HuH-7.5 (cell line): ENCODE results near the gene RND1.
"Not testable (repeated sequence)": the region's sequence is repeated elsewhere in the genome, so short reads cannot be mapped to it uniquely, and the experiment has no call there.

ENCODE experiments used
- DNase-seq: peaks from one replicate; pipeline ENCODE4 v3.0.0; 2011; ENCODE audit warnings: low spot score

RND1 gene

DNA sequence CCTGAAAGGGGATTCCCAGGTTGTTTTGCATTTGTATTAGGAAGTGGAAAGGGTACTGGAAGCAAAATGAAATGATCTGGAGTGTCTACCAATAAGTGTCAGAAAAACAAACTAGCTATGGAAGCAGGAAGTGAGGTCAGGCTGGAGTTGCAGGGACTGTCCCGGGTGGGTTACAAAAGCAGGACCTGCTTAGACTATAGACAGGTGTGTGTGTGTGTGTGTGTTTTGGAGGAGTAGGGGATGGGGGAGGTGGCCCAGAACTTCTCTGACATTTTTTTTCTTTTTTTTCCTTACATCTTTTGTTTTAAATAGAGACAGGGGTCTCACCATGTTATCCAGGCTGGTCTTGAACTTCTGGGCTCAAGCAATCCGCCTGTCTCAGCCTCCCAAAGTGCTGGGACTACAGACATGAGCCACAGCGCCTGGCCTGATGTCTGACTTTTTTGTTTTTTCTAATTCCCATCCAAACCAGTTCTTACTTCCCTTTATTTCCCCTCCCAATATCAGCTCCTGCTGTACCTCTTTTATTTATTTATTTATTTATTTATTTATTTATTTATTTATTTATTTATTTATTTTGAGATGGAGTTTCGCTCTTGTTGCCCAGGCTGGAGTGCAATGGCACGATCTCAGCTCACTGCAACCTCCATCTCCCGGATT, 512 bp upstream of the RND1 start:
- no peak for DNase-seq

DNA sequence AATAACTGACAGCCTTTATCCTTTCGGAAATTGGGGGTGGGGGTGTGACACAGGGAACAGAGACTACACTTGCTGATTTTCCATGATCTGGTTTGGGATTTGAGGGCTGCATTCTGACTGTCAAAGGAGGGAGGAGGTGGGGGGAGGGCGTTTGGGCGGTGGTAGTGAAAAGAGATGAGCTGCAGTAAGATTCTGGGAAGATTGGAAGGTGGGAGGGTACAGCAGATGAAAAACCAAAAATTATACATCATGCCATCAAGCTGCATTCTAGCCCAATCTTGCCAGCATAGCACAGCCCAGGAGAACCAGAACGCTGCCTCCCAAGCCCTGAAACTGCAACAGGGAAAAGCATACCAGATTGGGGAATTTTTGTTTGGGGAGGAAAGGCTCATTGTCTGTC, 2.4 kb downstream of the RND1 start:
- no peak for DNase-seq

DNA sequence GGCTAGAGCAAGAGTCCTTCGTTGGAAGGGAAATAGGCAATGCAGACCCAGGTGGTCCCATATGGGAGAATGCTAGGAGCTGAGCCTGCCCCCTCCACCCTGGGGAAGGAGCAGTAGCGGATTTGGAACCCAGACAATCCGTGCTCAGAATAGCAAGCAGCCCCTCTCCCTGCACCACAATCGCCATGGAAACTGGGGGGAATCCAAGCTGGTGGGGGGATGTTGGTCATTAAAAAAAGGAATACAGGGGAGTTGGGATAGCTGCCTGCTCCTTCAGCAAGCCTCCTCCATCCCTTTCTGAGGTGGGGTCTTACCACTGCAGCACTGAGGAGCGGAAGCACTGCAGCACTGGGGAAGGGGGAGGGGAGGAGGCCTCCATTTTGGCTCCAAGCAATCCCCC, 2.9 kb downstream of the RND1 start:
- DNase-seq, result no peak

DNA sequence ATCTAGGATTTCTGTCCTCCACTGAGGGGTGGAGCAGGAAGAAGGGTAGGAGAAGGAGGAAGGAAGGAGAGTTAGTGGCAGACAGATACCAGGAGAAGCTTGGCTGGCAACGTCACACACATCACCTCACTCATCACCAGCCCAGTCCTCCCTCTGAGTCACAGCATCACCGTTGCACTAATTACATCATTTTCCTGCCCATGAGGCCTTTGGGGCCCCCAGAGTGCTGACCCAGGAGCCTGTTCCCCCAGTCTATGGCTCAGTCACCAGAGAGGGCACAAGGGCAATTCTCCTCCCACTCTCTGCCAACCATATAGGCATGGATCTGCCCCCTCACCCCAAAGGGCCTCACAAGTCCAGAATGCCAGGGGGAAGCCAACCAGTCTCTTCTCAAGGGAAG, 4.6 kb downstream of the RND1 start:
- DNase-seq, result no peak

DNA sequence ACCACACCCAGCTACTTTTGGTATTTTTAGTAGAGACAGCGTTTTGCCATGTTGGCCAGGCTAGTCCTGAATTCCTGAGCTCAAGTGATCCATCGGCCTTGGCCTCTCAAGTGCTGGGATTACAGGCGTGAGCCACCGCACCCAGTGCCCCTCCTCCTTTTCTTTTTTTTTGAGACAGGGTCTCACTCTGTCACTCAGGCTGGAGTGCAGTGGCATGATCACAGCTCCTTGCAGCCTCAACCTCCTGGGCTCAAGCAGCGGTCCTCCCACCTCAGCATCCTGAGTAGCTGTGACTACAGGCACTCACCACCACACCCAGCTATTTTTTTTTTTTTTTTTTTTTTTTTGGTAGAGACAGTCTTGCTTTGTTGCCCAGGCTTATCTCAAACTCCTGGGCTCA, 5.4 kb downstream of the RND1 start:
- not testable (repeated sequence) for DNase-seq

DNA sequence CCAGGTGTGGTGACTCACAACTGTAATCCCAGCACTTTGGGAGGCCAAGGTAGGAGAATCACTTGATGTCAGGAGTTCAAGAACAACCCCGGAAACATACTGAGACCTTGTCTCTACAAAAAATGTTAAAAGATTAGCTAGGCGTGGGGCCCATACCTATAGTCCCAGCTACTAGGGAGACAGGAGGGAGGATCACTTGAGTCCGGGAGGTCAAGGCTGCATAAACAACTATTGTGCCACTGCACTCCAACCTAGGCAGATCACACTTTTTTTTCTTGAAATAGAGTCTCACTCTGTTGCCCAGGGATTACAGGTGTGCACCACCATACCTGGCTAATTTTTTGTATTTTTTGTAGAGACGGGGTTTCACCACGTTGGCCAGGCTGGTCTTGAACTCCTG, 6.1 kb downstream of the RND1 start:
- DNase-seq, result no peak

DNA sequence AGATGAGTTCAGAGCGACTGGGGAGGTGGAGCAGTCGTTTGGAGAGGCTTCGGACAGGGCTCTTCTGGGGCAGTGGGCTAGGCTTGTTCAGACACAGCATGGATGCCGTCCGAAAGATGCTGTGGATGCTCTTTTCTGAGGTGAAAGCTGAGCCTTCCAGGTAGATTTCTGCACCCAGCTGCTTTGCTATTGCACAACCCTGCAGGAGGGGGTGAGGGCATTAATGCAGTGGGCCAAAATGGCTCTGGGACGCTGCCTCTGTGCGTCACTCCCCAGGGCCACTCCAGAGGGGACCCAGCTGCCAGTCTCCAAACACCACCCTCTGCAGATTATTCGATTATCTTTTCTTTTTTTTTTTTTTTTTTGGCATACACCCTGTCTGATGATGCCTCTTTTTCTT, 7.6 kb downstream of the RND1 start:
- no peak for DNase-seq

DNA sequence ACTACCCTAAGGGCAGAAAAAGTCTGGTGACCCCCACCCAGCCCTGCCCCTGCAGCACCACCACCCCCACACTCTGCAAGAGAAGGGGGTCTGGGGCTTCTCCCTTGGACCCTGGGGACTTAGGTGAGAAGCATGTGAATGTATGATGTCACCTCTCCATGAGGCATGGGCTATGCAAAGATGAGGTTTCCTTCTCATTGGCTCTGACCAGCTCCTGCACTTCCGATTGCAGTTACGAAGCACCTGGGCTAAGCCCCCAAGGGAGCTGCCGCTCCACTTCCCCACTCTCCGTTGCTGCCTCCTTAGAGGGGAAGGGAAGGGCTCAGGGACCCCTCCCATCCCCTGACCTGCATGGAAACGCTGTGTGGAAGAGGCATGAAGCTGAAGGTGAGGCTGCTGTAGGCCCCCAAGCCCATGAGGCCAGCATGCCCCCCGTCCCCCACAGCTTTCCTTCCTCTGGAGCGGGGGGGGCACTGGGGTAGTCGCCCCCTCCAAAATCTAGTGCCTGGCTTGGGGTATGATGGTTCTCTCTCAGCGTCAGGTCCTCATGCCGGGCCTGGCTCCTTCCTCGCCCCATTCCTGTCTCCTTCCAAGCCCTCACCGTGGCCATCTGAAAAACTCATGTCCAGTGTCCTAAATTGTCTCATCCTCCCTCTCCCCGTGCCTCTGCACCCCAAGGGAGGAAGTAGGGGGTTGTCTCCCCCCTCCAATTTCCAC, 8.2 kb downstream of the RND1 start:
- DNase-seq, result no peak

DNA sequence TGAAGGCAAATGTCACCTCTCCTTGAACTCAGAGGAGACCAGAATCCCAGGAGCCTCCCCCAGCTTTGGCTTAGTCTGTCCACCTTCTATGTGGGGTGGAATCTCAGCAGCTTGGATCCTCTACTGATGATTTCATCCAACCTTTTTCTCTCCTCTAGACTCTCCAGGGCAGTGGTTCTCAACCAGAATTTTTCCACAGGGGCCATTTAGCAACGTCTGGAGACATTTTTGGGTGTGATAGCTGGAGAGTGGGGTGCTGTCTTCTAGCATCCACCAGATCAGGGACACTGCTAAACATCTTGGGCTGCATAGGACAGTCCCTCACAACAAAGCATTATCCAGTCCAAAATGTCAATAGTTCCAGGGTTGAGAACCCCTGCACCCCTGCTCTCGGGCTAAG, 9.3 kb downstream of the RND1 start:
- DNase-seq, result no peak

DNA sequence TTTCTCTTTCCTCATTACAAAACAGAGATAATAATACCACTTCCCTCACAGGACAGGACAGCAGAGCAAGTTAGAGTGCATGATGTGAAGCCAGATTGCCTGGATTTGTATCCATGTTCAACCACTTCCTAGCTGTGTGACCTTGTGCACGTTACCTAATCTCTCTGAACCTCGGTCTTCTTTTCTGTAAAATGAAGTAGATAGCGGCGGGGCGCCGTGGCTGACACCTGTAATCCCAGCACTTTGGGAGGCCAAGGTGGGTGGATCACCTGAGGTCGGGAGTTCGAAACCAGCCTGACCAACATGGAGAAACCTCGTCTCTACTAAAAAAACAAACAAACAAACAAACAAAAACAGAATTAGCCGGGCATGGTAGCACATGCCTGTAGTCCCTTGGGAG, 10.7 kb downstream of the RND1 start:
- not testable (repeated sequence) for DNase-seq

DNA sequence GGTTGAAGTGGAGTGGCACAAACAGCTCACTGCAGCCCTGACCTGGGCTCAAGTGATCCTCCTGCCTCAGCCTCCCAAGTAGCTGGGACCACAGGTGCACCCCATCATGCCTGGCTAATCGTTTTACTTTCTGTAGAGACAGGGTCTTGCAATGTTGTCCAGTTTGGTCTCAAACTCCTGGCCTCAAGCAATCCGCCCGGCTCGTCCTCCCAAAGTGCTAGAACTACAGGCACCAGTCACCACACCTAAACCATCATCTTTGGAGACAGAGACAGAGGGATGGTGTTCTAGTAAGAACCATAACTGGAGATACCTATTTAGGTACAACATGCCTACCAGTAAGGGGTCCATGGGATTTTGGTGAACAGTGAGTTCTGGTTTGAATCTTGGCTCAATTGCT, 11.2 kb downstream of the RND1 start:
- DNase-seq, result no peak

DNA sequence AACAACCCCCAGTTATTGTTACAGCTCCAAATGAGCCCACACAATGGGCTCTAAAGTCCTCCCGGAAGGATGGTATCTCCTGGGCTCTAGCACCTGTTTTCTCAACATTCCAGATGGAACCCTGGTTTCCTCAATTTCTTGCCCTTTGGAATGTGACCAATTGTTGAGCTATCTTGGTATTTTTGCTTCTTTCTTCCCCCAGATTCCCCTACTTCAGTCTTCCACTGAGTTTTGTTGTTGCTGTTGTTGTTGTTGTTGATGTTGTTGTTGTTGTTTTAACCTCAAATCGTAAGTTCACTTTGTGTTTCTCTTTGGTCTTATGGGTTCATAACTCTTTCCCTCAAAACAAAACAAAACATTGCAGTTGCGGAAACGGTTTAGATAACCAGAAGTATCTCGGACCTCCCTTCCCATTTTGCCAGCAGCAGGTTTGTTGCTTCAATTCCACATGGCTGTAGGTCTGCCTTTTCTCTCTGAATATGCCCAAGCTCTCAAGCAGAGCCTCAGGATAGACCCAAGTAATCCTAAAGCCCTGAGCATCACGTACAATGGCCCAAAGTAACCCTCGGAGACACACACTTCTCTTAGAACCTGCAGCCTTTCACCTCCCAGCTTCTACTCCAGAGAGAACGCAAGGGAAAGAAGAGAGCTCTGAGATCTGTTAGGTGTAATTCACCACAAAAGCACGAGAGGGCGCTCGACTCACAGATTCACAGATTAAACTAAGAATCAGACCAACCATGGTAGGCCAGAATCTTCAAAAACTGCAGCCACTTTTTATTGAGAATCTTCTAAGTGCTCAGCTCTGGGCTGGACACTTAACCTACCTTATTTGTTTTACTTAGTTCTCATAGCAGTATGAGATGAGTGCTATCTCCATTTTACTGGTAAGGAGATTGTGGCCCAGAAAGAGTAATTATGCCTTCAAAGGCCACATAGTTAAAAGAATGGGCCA, 12.7 kb downstream of the RND1 start:
- DNase-seq, result peak; percentile 81

DNA sequence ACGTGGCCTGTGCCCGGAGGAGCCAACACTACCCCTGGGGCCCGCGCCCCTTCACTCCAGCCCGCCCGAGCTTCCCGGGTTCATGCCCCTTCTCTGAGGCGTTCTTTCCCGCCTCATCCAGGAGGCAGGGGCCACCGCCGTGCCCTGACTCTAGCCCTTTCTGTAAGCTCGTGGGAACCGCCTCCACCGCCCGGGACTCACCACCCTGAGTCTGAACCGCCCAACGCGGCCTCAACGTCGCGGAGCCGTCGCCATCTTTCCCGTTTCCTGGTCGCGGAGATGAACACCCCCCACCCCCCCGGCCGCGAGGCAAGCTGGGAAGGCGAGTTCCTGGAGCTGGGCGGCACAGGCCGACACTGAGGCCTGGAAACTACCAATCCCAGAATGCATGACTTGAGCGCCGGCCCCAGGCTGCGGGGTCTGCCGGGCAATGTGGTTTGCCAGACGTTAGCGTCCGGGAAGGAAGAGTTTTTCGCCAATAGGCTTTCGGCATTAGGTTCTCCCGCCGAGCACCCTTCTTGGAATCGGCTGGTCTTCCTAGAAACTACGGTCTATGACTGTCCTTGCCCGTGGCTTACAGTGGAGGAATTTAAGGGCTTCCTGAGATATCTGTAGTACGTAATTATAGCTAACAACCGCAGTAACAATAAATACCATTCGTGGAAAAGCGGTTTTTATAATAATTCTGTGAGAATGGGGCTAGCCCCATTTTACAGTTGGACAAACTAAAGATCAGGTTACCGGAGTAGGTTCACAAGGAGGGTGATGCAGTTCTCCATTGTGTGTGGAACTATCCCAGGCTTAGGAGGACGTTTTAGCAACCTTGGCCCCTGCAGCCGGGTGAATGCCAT, 13.6 kb downstream of the RND1 start, which contains the start of gene DDX23:
DDX23 (minus strand) TSS at position 281 of the 851 bp plus-strand sequence. CDS start 6,381 bp downstream, outside the sequence.
- peak; percentile 97 for DNase-seq

DNA sequence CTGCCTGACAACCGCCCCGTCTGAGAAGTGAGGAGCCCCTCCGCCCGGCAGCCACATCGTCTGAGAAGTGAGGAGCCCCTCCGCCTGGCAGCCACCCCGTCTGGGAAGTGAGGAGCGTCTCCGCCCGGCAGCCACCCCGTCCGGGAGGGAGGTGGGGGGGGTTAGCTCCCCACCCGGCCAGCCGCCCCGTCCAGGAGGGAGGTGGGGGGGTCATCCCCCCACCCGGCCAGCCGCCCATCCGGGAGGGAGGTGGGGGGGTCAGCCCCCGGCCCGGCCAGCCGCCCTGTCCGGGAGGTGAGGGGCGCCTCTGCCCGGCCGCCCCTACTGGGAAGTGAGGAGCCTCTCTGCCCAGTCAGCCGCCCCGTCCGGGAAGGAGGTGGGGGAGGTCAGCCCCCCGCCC, 23.6 kb downstream of the RND1 start:
- not testable (repeated sequence) for DNase-seq

DNA sequence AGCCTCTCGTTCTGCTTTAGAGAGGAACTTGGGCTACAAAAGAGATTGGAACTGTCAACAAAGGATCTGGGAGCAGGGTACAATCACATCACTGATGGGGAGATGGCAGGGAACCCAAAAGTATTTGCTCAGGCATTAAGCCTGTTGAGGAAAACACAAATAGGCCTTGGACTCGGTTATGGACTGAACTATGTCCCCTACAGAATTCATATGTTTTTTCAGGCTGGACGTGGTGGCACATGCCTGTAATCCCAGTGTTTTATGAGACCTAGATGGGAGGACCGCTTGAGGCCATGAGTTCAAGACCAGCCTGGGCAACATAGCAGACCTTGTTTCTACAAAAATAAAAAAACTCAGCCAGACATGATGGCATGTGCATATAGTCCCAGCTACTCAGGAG, 27.6 kb downstream of the RND1 start:
- no peak for DNase-seq

DNA sequence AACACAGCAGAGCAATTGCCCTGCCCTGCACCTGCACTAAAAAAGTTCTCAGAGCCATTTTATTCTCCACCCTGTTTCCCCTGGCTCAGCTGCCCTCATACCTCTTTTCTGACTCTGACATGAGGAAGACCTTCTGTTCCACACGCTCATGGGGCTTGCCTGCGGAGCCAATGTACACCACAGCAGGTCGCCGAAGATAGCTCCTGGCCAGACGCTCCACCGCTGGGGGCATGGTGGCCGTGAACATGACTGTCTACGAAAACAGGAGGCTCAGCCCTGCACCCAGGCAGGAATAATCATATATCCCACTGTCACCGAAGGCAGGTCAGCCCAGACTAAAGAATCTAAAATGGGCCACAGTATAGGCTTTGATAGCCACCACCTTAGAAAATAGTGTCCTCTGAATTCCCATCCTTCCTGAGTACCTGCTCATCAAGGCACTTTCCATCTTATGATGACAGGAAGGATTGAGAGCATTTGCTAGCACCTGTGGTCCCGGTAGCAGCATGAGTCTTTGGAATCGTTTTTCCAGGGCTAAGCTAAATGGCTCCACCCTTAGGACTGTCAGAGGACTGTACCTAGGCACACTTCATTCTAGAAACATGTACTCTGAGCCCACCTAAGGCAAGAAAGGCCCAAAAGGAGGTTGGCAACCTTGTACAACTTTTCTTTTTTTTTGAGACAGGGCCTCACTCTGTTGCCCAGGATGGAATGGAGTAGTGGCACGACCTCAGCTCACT, 33.2 kb downstream of the RND1 start:
- no peak for DNase-seq

DNA sequence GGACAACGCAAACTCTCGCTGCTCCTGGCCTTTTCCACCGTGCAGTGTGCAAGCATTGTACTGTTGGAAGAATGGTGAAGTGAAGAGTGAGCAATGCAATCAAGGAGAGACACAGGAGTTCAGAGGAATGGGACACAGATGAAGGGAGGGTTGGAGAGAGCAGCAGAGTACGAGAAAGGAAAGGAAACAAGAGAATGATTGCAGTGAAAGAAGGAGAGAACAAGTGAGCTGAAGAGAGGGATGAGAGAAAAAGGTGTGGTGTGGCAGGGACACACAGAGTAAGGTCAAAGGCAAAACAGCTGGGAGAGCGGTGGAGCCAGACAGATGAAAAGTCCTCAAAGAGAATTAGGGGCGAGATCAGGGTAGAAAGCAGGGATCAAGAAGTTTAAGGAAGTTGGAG, 34.4 kb downstream of the RND1 start:
- DNase-seq, result no peak

DNA sequence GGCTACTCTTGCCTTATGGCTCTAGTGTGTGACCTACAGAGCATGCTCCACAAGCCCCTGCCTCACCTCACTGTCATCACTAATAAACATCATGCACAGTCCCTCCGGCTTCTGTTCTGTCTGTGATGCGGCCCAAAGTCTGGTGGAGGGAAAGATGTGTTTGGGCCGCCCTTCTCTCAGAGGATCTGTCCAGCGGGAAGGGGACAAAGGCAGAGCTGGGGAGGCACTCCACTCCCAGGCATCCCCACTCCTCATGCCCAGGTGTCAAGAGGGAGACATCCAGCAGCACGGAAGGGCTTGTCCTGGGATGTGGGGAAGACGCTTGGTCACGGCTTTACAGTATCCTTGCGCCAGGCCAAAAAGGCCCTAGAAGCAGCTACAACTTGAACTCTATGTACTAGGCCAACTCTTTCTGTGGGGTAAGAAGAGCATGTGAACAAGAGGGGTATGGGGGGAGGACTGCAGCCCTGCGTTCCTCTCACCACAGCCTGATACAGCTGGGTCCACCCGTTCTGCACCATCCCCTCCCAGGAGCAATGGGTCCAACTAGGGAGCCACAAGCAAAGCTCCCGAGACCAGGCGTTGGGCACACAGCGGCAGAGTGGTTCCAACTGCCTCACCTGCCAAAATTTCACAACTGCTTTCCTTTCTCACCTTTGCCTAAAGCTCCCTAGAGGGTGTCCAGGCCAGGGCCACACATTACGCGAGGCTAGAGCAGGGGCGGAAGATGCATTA, 36.7 kb downstream of the RND1 start:
- no peak for DNase-seq

DNA sequence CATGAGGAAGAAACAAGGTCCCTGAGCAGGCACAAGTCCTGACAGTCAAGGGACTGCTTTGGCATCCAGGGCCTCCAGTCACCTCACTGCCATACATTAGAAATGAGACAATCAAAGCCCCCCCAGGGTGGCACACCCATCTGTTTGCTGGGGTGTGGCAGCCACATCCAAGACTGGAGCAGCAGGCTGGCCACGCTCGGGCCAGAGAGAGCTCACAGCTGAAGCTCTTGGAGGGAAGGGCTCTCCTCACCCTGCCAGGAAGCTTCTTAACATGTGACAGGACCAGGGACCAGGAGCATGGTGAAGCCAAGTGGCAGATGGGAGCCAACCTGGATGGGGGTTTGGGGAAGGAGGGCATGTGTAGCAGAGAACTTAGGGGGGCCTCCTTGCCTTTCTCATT, 37.4 kb downstream of the RND1 start:
- DNase-seq, result no peak

DNA sequence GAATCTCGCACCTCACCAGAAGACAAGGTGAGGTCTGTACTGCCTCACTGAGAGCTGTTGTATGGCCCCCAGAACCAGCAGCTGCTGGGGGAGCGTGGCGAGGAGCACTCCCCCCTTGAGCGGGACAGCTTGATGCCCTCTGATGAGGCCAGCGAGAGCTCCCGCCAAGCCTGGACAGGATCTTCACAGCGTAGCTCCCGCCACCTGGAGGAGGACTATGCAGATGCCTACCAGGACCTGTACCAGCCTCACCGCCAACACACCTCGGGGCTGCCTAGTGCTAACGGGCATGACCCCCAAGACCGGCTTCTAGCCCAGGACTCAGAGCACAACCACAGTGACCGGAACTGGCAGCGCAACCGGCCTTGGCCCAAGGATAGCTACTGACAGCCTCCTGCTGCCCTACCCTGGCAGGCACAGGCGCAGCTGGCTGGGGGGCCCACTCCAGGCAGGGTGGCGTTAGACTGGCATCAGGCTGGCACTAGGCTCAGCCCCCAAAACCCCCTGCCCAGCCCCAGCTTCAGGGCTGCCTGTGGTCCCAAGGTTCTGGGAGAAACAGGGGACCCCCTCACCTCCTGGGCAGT, 38.1 kb downstream of the RND1 start:
- DNase-seq, result no peak
